GM23338 (cell line): ENCODE results near the gene ECHDC1. TPM values are rescaled to one million over a fixed set of nuclear protein-coding genes. Genes with fewer than 3 reads are reported as not detected.

ENCODE experiments used
- ATAC-seq: fragments of 200-7000 bp; cut with Tn5 transposase; 3 replicates; pipeline ENCODE4 v1.9.1; 2020
- DNase-seq: peaks from one replicate; pipeline ENCODE4 v3.0.0-alpha.2; 2015; ENCODE audit warnings: low spot score
- H2AFZ ChIP-seq: fragments of 200-600 bp; sonication (generic); 2 replicates; pipeline ENCODE4 v1.8.0; 2016; ENCODE audit warnings: antibody characterized with exemption, mild to moderate bottlenecking, moderate library complexity
- H3F3A ChIP-seq: fragments of 200-600 bp; sonication (generic); replicated peaks from 2 replicates; pipeline ENCODE4 v1.8.0; 2017; ENCODE audit warnings: antibody characterized with exemption, mixed run types, low read depth
- H3K27ac ChIP-seq: fragments of 200-600 bp; sonication (generic); 2 replicates; pipeline ENCODE4 v1.6.1; 2016; ENCODE audit warnings: low read depth
- H3K27me3 ChIP-seq: fragments of 200-600 bp; sonication (generic); 2 replicates; pipeline ENCODE4 v1.8.0; 2016; ENCODE audit warnings: mild to moderate bottlenecking, mixed run types, moderate library complexity; ENCODE audit not compliant: insufficient read depth
- H3K36me3 ChIP-seq: fragments of 200-600 bp; sonication (generic); 2 replicates; pipeline ENCODE4 v1.8.0; 2016; ENCODE audit warnings: mild to moderate bottlenecking; ENCODE audit not compliant: insufficient read depth
- H3K4me1 ChIP-seq: fragments of 200-600 bp; sonication (generic); 2 replicates; pipeline ENCODE4 v1.8.0; 2016; ENCODE audit warnings: mild to moderate bottlenecking, moderate library complexity; ENCODE audit not compliant: insufficient read depth
- H3K4me2 ChIP-seq: fragments of 200-600 bp; sonication (generic); 2 replicates; pipeline ENCODE4 v1.7.1; 2017; ENCODE audit warnings: mixed run types
- H3K4me3 ChIP-seq: fragments of 200-600 bp; sonication (generic); 2 replicates; pipeline ENCODE4 v1.6.1; 2016; ENCODE audit warnings: mixed run types
- H3K79me2 ChIP-seq: fragments of 200-600 bp; sonication (generic); replicated peaks from 2 replicates; pipeline ENCODE4 v1.8.0; 2017; ENCODE audit warnings: mild to moderate bottlenecking; ENCODE audit not compliant: insufficient read depth
- H3K9me2 ChIP-seq: fragments of 200-600 bp; sonication (generic); 2 replicates; pipeline ENCODE4 v1.8.0; 2017; ENCODE audit not compliant: insufficient read depth
- H4K20me1 ChIP-seq: fragments of 200-600 bp; sonication (generic); replicated peaks from 2 replicates; pipeline ENCODE4 v1.8.0; 2017; ENCODE audit warnings: mild to moderate bottlenecking; ENCODE audit not compliant: insufficient read depth
- H3K27ac Mint-ChIP-seq: 2 replicates; pipeline ENCODE4 v1.8.0; 2020; ENCODE audit warnings: inconsistent platforms, mild to moderate bottlenecking, moderate library complexity, mixed read lengths
- H3K27me3 Mint-ChIP-seq: 3 replicates; pipeline ENCODE4 v1.8.0; 2022; ENCODE audit warnings: low read depth, mild to moderate bottlenecking, moderate library complexity, mixed read lengths, inconsistent platforms; ENCODE audit not compliant: insufficient read depth, poor library complexity
- H3K36me3 Mint-ChIP-seq: 3 replicates; pipeline ENCODE4 v1.8.0; 2021; ENCODE audit warnings: low read depth, mild to moderate bottlenecking, inconsistent platforms, moderate library complexity, mixed read lengths
- H3K4me1 Mint-ChIP-seq: 3 replicates; pipeline ENCODE4 v1.8.0; 2020; ENCODE audit warnings: mild to moderate bottlenecking, inconsistent platforms, mixed read lengths
- H3K4me3 Mint-ChIP-seq: 3 replicates; pipeline ENCODE4 v1.8.0; 2021; ENCODE audit warnings: moderate library complexity, mild to moderate bottlenecking, inconsistent platforms, mixed read lengths
- H3K9me3 Mint-ChIP-seq: 3 replicates; pipeline ENCODE4 v1.8.0; 2020; ENCODE audit warnings: moderate library complexity, mild to moderate bottlenecking, inconsistent platforms, mixed read lengths
- CREB1 ChIP-seq: fragments of 250-450 bp; sonication (Bioruptor Pico); IDR thresholded peaks from 2 replicates; pipeline ENCODE4 v1.5.0; 2020; ENCODE audit warnings: low read depth, mild to moderate bottlenecking, moderate library complexity
- EZH2 ChIP-seq: fragments of 200-600 bp; sonication (generic); IDR thresholded peaks from one replicate; pipeline ENCODE4 v1.8.0; 2017; ENCODE audit warnings: antibody characterized with exemption, mild to moderate bottlenecking, low read depth; ENCODE audit not compliant: unreplicated experiment
- EZH2phosphoT487 ChIP-seq: fragments of 200-600 bp; sonication (generic); IDR thresholded peaks from one replicate; pipeline ENCODE4 v1.8.1; 2018; ENCODE audit warnings: antibody characterized with exemption; ENCODE audit not compliant: unreplicated experiment
- JUNB ChIP-seq: IDR thresholded peaks from one replicate; pipeline ENCODE4 v1.6.1; 2016; ENCODE audit warnings: antibody characterized with exemption; ENCODE audit not compliant: unreplicated experiment
- NANOG ChIP-seq: IDR thresholded peaks from 2 replicates; pipeline ENCODE4 v1.6.1; 2016; ENCODE audit warnings: antibody characterized with exemption, borderline replicate concordance
- POLR2AphosphoS5 ChIP-seq: IDR thresholded peaks from 2 replicates; pipeline ENCODE4 v1.6.1; 2016; ENCODE audit warnings: antibody characterized with exemption, low read depth
- STAT1 ChIP-seq: IDR thresholded peaks from one replicate; pipeline ENCODE4 v1.6.1; 2016; ENCODE audit warnings: antibody characterized with exemption; ENCODE audit not compliant: unreplicated experiment
- ZNF114 ChIP-seq: fragments of 250-450 bp; sonication (Bioruptor Pico); IDR thresholded peaks from 2 replicates; pipeline ENCODE4 v1.5.0; 2020; ENCODE audit warnings: mild to moderate bottlenecking, moderate library complexity
- ZNF331 ChIP-seq: fragments of 250-450 bp; sonication (Bioruptor Pico); IDR thresholded peaks from 2 replicates; pipeline ENCODE4 v1.5.0; 2020; ENCODE audit warnings: low read depth, mild to moderate bottlenecking, moderate library complexity
- polyA plus RNA-seq: library from polyadenylated mRNA; unstranded; fragments of >200 nt; fragmentation: Nextera tagmentation; extraction: Ambion mirVana; gene quantifications from 2 replicates; pipeline ENCODE4 v1.2.1, GENCODE V29; 2016
- total RNA-seq: library from RNA; depleted of rRNA; stranded (reverse); fragments of >200 nt; shearing (Covaris generic); gene quantifications from 2 replicates; pipeline ENCODE4 v1.2.3, GENCODE V29; 2014
- TF ChIP-seq, protein P1 (sequence below): IDR thresholded peaks from 2 replicates; pipeline ENCODE4 v1.6.1; 2016; ENCODE audit warnings: antibody characterized with exemption
- TF ChIP-seq, protein P2 (sequence below), 2 experiments: fragments of 200-600 bp in 1 of 2; sonication (generic) in 1 of 2; conservative IDR thresholded peaks; 2 replicates each; pipeline versions ENCODE4 v1.5.1 to v1.6.1; 2016 to 2017; ENCODE audit warnings: antibody characterized with exemption in 2 of 2, low read depth in 2 of 2, mild to moderate bottlenecking in 2 of 2, moderate library complexity in 1 of 2
- TF ChIP-seq, protein P3 (sequence below): fragments of 250-450 bp; sonication (Bioruptor Pico); IDR thresholded peaks from 2 replicates; pipeline ENCODE4 v1.5.0; 2020; ENCODE audit warnings: mild to moderate bottlenecking, moderate library complexity
- TF ChIP-seq, protein P4 (sequence below): IDR thresholded peaks from one replicate; pipeline ENCODE4 v1.6.1; 2018; ENCODE audit warnings: antibody characterized with exemption; ENCODE audit not compliant: unreplicated experiment

The ECHDC1 gene
- total and polyA plus RNA-seq, 2 experiments from 2014 or later = 65.8 to 98.4 TPM

DNA sequence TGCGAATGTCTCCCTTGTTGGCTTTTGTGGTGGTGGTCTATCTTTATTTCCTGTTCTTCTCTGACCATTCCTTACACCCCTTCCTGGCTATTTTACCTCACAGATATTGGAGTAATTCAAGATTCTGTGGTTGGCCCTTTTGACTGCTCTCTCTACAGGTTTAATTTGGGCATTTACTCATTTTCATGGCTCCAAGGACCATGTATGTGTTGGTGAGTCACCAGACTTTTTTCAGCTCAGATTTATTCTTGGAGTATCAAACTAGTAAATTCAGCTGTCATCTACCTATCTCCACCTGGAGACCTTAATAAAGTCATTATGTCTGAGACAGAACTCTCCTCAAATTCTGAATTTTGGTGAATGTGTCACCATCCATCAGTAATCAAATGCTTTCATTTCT is 61.2 kb downstream of the ECHDC1 start:
- no peaks in the 10 kb centered on the region for H3K27me3 ChIP-seq
- H3F3A ChIP-seq = no peaks in the 10 kb centered on the region
- Mint-ChIP-seq H3K36me3 (peaks cover 24% of the 10 kb centered on the region; the same call in 2 of the 3 replicates), H3K27me3 (no peaks in the 10 kb centered on the region), H3K4me1 (no peaks in the 10 kb centered on the region), H3K4me3 (no peak overlapping the region), H3K27ac (no peak overlapping the region), H3K9me3 (no peaks in the 10 kb centered on the region)
- no peaks in the 10 kb centered on the region for H3K4me1 ChIP-seq
- H3K79me2 ChIP-seq = peaks cover 31% of the 10 kb centered on the region
- no peak overlapping the region for H2AFZ ChIP-seq
- no peak overlapping the region for H3K4me3 ChIP-seq
- no peaks in the 10 kb centered on the region; the same call in none of the 2 replicates for H4K20me1 ChIP-seq
- ATAC-seq (no peak), DNase-seq (no peak)
- H3K36me3 ChIP-seq = peaks cover 11% of the 10 kb centered on the region; the same call in 1 of the 2 replicates
- TF ChIP-seq, protein P1, sequence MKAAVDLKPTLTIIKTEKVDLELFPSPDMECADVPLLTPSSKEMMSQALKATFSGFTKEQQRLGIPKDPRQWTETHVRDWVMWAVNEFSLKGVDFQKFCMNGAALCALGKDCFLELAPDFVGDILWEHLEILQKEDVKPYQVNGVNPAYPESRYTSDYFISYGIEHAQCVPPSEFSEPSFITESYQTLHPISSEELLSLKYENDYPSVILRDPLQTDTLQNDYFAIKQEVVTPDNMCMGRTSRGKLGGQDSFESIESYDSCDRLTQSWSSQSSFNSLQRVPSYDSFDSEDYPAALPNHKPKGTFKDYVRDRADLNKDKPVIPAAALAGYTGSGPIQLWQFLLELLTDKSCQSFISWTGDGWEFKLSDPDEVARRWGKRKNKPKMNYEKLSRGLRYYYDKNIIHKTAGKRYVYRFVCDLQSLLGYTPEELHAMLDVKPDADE = no peak
- TF ChIP-seq, protein P2, sequence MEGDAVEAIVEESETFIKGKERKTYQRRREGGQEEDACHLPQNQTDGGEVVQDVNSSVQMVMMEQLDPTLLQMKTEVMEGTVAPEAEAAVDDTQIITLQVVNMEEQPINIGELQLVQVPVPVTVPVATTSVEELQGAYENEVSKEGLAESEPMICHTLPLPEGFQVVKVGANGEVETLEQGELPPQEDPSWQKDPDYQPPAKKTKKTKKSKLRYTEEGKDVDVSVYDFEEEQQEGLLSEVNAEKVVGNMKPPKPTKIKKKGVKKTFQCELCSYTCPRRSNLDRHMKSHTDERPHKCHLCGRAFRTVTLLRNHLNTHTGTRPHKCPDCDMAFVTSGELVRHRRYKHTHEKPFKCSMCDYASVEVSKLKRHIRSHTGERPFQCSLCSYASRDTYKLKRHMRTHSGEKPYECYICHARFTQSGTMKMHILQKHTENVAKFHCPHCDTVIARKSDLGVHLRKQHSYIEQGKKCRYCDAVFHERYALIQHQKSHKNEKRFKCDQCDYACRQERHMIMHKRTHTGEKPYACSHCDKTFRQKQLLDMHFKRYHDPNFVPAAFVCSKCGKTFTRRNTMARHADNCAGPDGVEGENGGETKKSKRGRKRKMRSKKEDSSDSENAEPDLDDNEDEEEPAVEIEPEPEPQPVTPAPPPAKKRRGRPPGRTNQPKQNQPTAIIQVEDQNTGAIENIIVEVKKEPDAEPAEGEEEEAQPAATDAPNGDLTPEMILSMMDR (conservative IDR thresholded peaks at IDR 0.05; ENCODE audit: low read depth in 2 of 2) = no peak
- no peak for TF ChIP-seq ZNF114 (CRISPR knock-in tag)
- TF ChIP-seq, protein P3, sequence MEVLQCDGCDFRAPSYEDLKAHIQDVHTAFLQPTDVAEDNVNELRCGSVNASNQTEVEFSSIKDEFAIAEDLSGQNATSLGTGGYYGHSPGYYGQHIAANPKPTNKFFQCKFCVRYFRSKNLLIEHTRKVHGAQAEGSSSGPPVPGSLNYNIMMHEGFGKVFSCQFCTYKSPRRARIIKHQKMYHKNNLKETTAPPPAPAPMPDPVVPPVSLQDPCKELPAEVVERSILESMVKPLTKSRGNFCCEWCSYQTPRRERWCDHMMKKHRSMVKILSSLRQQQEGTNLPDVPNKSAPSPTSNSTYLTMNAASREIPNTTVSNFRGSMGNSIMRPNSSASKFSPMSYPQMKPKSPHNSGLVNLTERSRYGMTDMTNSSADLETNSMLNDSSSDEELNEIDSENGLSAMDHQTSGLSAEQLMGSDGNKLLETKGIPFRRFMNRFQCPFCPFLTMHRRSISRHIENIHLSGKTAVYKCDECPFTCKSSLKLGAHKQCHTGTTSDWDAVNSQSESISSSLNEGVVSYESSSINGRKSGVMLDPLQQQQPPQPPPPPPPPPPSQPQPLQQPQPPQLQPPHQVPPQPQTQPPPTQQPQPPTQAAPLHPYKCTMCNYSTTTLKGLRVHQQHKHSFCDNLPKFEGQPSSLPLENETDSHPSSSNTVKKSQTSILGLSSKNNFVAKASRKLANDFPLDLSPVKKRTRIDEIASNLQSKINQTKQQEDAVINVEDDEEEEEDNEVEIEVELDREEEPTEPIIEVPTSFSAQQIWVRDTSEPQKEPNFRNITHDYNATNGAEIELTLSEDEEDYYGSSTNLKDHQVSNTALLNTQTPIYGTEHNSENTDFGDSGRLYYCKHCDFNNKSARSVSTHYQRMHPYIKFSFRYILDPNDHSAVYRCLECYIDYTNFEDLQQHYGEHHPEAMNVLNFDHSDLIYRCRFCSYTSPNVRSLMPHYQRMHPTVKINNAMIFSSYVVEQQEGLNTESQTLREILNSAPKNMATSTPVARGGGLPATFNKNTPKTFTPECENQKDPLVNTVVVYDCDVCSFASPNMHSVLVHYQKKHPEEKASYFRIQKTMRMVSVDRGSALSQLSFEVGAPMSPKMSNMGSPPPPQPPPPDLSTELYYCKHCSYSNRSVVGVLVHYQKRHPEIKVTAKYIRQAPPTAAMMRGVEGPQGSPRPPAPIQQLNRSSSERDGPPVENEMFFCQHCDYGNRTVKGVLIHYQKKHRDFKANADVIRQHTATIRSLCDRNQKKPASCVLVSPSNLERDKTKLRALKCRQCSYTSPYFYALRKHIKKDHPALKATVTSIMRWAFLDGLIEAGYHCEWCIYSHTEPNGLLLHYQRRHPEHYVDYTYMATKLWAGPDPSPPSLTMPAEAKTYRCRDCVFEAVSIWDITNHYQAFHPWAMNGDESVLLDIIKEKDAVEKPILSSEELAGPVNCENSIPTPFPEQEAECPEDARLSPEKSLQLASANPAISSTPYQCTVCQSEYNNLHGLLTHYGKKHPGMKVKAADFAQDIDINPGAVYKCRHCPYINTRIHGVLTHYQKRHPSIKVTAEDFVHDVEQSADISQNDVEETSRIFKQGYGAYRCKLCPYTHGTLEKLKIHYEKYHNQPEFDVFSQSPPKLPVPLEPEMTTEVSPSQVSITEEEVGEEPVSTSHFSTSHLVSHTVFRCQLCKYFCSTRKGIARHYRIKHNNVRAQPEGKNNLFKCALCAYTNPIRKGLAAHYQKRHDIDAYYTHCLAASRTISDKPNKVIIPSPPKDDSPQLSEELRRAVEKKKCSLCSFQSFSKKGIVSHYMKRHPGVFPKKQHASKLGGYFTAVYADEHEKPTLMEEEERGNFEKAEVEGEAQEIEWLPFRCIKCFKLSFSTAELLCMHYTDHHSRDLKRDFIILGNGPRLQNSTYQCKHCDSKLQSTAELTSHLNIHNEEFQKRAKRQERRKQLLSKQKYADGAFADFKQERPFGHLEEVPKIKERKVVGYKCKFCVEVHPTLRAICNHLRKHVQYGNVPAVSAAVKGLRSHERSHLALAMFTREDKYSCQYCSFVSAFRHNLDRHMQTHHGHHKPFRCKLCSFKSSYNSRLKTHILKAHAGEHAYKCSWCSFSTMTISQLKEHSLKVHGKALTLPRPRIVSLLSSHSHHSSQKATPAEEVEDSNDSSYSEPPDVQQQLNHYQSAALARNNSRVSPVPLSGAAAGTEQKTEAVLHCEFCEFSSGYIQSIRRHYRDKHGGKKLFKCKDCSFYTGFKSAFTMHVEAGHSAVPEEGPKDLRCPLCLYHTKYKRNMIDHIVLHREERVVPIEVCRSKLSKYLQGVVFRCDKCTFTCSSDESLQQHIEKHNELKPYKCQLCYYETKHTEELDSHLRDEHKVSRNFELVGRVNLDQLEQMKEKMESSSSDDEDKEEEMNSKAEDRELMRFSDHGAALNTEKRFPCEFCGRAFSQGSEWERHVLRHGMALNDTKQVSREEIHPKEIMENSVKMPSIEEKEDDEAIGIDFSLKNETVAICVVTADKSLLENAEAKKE (CRISPR knock-in tag) = no peak
- TF ChIP-seq STAT1 = no peak
- no peak for TF ChIP-seq EZH2phosphoT487
- no peak for TF ChIP-seq JUNB
- no peak for TF ChIP-seq EZH2
- no peak for TF ChIP-seq ZNF331 (CRISPR knock-in tag)
- no peak for TF ChIP-seq POLR2AphosphoS5
- no peak for TF ChIP-seq NANOG
- TF ChIP-seq, protein P4, sequence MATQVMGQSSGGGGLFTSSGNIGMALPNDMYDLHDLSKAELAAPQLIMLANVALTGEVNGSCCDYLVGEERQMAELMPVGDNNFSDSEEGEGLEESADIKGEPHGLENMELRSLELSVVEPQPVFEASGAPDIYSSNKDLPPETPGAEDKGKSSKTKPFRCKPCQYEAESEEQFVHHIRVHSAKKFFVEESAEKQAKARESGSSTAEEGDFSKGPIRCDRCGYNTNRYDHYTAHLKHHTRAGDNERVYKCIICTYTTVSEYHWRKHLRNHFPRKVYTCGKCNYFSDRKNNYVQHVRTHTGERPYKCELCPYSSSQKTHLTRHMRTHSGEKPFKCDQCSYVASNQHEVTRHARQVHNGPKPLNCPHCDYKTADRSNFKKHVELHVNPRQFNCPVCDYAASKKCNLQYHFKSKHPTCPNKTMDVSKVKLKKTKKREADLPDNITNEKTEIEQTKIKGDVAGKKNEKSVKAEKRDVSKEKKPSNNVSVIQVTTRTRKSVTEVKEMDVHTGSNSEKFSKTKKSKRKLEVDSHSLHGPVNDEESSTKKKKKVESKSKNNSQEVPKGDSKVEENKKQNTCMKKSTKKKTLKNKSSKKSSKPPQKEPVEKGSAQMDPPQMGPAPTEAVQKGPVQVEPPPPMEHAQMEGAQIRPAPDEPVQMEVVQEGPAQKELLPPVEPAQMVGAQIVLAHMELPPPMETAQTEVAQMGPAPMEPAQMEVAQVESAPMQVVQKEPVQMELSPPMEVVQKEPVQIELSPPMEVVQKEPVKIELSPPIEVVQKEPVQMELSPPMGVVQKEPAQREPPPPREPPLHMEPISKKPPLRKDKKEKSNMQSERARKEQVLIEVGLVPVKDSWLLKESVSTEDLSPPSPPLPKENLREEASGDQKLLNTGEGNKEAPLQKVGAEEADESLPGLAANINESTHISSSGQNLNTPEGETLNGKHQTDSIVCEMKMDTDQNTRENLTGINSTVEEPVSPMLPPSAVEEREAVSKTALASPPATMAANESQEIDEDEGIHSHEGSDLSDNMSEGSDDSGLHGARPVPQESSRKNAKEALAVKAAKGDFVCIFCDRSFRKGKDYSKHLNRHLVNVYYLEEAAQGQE = no peak
- TF ChIP-seq CREB1 (CRISPR knock-in tag) = no peak
- H3K9me2 ChIP-seq = no peaks in the 10 kb centered on the region
- H3K4me2 ChIP-seq = no peak overlapping the region
- H3K27ac ChIP-seq = no peak overlapping the region
